HEK293 (cell line): ENCODE data around the gene PRKAR2B.
A peak's percentile ranks its signal among the peaks of the same experiment; 100 is the strongest.

Experiments
- CTCF ChIA-PET: fragments of 350-600 bp; formaldehyde crosslinking; extraction: SDS; loops from one replicate; lab custom pipeline; 2021; ENCODE audit warnings: antibody characterized with exemption; lab: Yijun Ruan, JAX
- POLR2A ChIA-PET: fragments of 300-600 bp; formaldehyde crosslinking; extraction: SDS; loops from one replicate; lab custom pipeline; 2020; ENCODE audit warnings: antibody characterized with exemption, inconsistent platforms; lab: Yijun Ruan, JAX
- H3K27ac ChIP-seq: fragments of 200-500 bp; sonication (Bioruptor generic); 2 replicates; pipeline ENCODE4 v1.5.1; 2014; ENCODE audit warnings: low read depth, low read length, control low read depth, inconsistent platforms; ENCODE audit errors: extremely low read depth
- H3K36me3 ChIP-seq, 2 experiments: fragments of 200-500 bp in 1 of 2; sonication (Bioruptor generic) in 1 of 2; 1 replicate in 1 of 2; 2 replicates in 1 of 2; pipeline ENCODE4 v1.5.1; 2014 to 2017; ENCODE audit warnings: inconsistent platforms in 2 of 2, low read length in 2 of 2; ENCODE audit not compliant: control insufficient read depth in 2 of 2, insufficient read depth in 1 of 2
- H3K4me1 ChIP-seq: fragments of 200-500 bp; sonication (Bioruptor generic); 2 replicates; pipeline ENCODE4 v1.5.1; 2014; ENCODE audit warnings: mild to moderate bottlenecking, low read length, inconsistent platforms; ENCODE audit not compliant: control insufficient read depth, insufficient read depth
- H3K4me3 ChIP-seq: 2 replicates; pipeline ENCODE4 v1.5.1; 2011; ENCODE audit warnings: low read depth, mild to moderate bottlenecking, control low read depth, low read length, moderate library complexity
- H3K9me3 ChIP-seq: fragments of 200-500 bp; sonication (Bioruptor generic); 2 replicates; pipeline ENCODE4 v1.5.1; 2014; ENCODE audit warnings: low read depth, low read length, inconsistent platforms; ENCODE audit not compliant: control insufficient read depth, insufficient read depth
- AEBP2 ChIP-seq: fragments of 450-650 bp; formaldehyde crosslinking; IDR thresholded peaks from 2 replicates; pipeline ENCODE4 v1.5.1; 2016; ENCODE audit warnings: missing biosample characterization, missing genetic modification characterization, borderline replicate concordance
- BCL11B ChIP-seq: fragments of 450-650 bp; formaldehyde crosslinking; IDR thresholded peaks from 2 replicates; pipeline ENCODE4 v1.5.1; 2016; ENCODE audit warnings: low read depth, missing biosample characterization, missing genetic modification characterization
- HOXD13 ChIP-seq: sonication (generic); formaldehyde crosslinking; IDR thresholded peaks from 2 replicates; pipeline ENCODE4 v1.8.0; 2022; ENCODE audit warnings: missing genetic modification reagents, borderline replicate concordance
- KLF10 ChIP-seq: fragments of 450-650 bp; IDR thresholded peaks from 2 replicates; pipeline ENCODE4 v1.5.1; 2018; ENCODE audit warnings: missing biosample characterization, mild to moderate bottlenecking, missing genetic modification characterization
- OSR2 ChIP-seq: fragments of 450-650 bp; formaldehyde crosslinking; IDR thresholded peaks from 2 replicates; pipeline ENCODE4 v1.5.1; 2016; ENCODE audit warnings: missing biosample characterization, missing genetic modification characterization
- PRDM6 ChIP-seq: fragments of 450-650 bp; formaldehyde crosslinking; IDR thresholded peaks from 2 replicates; pipeline ENCODE4 v1.5.1; 2017; ENCODE audit warnings: missing biosample characterization, missing genetic modification characterization
- ZBTB21 ChIP-seq: fragments of 450-650 bp; formaldehyde crosslinking; IDR thresholded peaks from 2 replicates; pipeline ENCODE4 v1.5.1; 2017; ENCODE audit warnings: missing biosample characterization, missing genetic modification characterization
- ZBTB6 ChIP-seq: fragments of 450-650 bp; formaldehyde crosslinking; IDR thresholded peaks from 2 replicates; pipeline ENCODE4 v1.5.1; 2017; ENCODE audit warnings: missing biosample characterization, missing genetic modification characterization
- ZNF10 ChIP-seq: fragments of 450-650 bp; formaldehyde crosslinking; IDR thresholded peaks from 2 replicates; pipeline ENCODE4 v1.5.1; 2017; ENCODE audit warnings: missing biosample characterization, missing genetic modification characterization
- ZNF140 ChIP-seq: fragments of 450-650 bp; formaldehyde crosslinking; IDR thresholded peaks from 2 replicates; pipeline ENCODE4 v1.5.1; 2016; ENCODE audit warnings: missing biosample characterization, missing genetic modification characterization
- ZNF16 ChIP-seq: fragments of 450-650 bp; formaldehyde crosslinking; IDR thresholded peaks from 2 replicates; pipeline ENCODE4 v1.5.1; 2016; ENCODE audit warnings: low read depth, missing biosample characterization, missing genetic modification characterization
- ZNF266 ChIP-seq: fragments of 450-650 bp; formaldehyde crosslinking; IDR thresholded peaks from 2 replicates; pipeline ENCODE4 v1.5.1; 2016; ENCODE audit warnings: missing biosample characterization, missing genetic modification characterization, low read depth
- ZNF394 ChIP-seq: fragments of 450-650 bp; formaldehyde crosslinking; IDR thresholded peaks from 2 replicates; pipeline ENCODE4 v1.5.1; 2016; ENCODE audit warnings: missing biosample characterization, missing genetic modification characterization, mild to moderate bottlenecking, moderate library complexity, borderline replicate concordance
- ZNF404 ChIP-seq: fragments of 450-650 bp; formaldehyde crosslinking; IDR thresholded peaks from 2 replicates; pipeline ENCODE4 v1.5.1; 2017; ENCODE audit warnings: missing biosample characterization, missing genetic modification characterization
- ZNF433 ChIP-seq: fragments of 450-650 bp; formaldehyde crosslinking; IDR thresholded peaks from 2 replicates; pipeline ENCODE4 v1.5.1; 2016; ENCODE audit warnings: missing biosample characterization, missing genetic modification characterization, low read depth
- ZNF488 ChIP-seq: fragments of 450-650 bp; formaldehyde crosslinking; IDR thresholded peaks from 2 replicates; pipeline ENCODE4 v1.5.1; 2016; ENCODE audit warnings: missing biosample characterization, missing genetic modification characterization
- ZNF561 ChIP-seq: fragments of 450-650 bp; IDR thresholded peaks from 2 replicates; pipeline ENCODE4 v1.5.1; 2018; ENCODE audit warnings: missing biosample characterization, missing genetic modification characterization, borderline replicate concordance
- ZNF571 ChIP-seq: fragments of 450-650 bp; formaldehyde crosslinking; IDR thresholded peaks from 2 replicates; pipeline ENCODE4 v1.5.0; 2017; ENCODE audit warnings: missing biosample characterization, missing genetic modification characterization
- ZNF76 ChIP-seq: fragments of 450-650 bp; formaldehyde crosslinking; IDR thresholded peaks from 2 replicates; pipeline ENCODE4; 2016; ENCODE audit warnings: low read depth, missing biosample characterization, missing genetic modification characterization, borderline replicate concordance
- ZNF791 ChIP-seq: fragments of 450-650 bp; formaldehyde crosslinking; IDR thresholded peaks from 2 replicates; pipeline ENCODE4 v1.5.1; 2016; ENCODE audit warnings: missing biosample characterization, missing genetic modification characterization
- ZNF830 ChIP-seq: fragments of 450-650 bp; IDR thresholded peaks from 2 replicates; pipeline ENCODE4 v1.5.0; 2018; ENCODE audit warnings: missing biosample characterization, missing genetic modification characterization, low read depth, mild to moderate bottlenecking, moderate library complexity

The PRKAR2B gene

GRCh38 chr7:107071129-107071528 lies 26.6 kb downstream of the PRKAR2B start:
- H3K36me3 ChIP-seq: no peaks in the 10 kb centered on the region
- TF ChIP-seq HOXD13 (no peak), ZNF791 (tag by site-specific recombination) (no peak), ZNF76 (tag by site-specific recombination) (no peak), ZNF140 (tag by site-specific recombination) (no peak), ZNF561 (no peak), ZBTB21 (no peak), OSR2 (tag by site-specific recombination) (no peak), ZNF266 (tag by site-specific recombination) (no peak), ZNF488 (tag by site-specific recombination) (no peak)
- TF ChIP-seq, all 188 proteins: peak for 0
- CTCF ChIA-PET: no interaction called here
- no peaks in the 10 kb centered on the region for H3K9me3 ChIP-seq
- H3K4me3 ChIP-seq: no peak overlapping the region
- no peak overlapping the region for H3K27ac ChIP-seq
- POLR2A ChIA-PET: no interaction called here
- H3K4me1 ChIP-seq: no peaks in the 10 kb centered on the region

- TF ChIP-seq BCL11B (no peak), AEBP2 (tag by site-specific recombination) (no peak), ZBTB6 (tag by site-specific recombination) (no peak), ZNF10 (tag by site-specific recombination) (no peak), ZNF16 (no peak), ZNF830 (no peak), ZNF404 (tag by site-specific recombination) (no peak), ZNF433 (no peak), ZNF571 (tag by site-specific recombination) (no peak), ZNF394 (tag by site-specific recombination) (no peak)
- Histone ChIP-seq H3K27ac (no peak overlapping the region), H3K4me3 (no peak overlapping the region), H3K4me1 (no peaks in the 10 kb centered on the region), H3K9me3 (no peaks in the 10 kb centered on the region), H3K36me3 (no peaks in the 10 kb centered on the region)
- CTCF ChIA-PET: no interaction called here
- POLR2A ChIA-PET: no interaction called here
Measured at GRCh38 chr7:107072133-107072532, 27.6 kb downstream of the PRKAR2B start.

- peaks cover 6% of the 10 kb centered on the region; the same call in 1 of the 2 replicates for H3K4me1 ChIP-seq
- 0 out of 2 replicates have a peak, but pooled peaks have one; percentile 38 for TF ChIP-seq PRDM6
- no peak for TF ChIP-seq ZNF404 (tag by site-specific recombination)
- TF ChIP-seq KLF10 (tag by site-specific recombination): no peak
- TF ChIP-seq, all 188 proteins: peak for 1
- ChIA-PET CTCF (no interaction called here), POLR2A (no interaction called here)
- no peaks in the 10 kb centered on the region for H3K9me3 ChIP-seq
- H3K36me3 ChIP-seq: no peaks in the 10 kb centered on the region
- H3K27ac ChIP-seq: no peak overlapping the region
- H3K4me3 ChIP-seq: no peak overlapping the region
Measured at GRCh38 chr7:107075863-107076574, 31.5 kb downstream of the PRKAR2B start.
